Muscle layer of colon (tissue), 2 donors: ENCODE measurements around the gene CELSR1.

Source experiments
- H3K27ac ChIP-seq: one replicate; pipeline ENCODE4 v1.7.0; 2013; ENCODE audit warnings: low read depth, mild to moderate bottlenecking, low read length, moderate library complexity
- H3K27me3 ChIP-seq, 2 donors: one replicate each; pipeline ENCODE4 v1.7.0; 2013; ENCODE audit warnings: low read length in 2 of 2, mild to moderate bottlenecking in 2 of 2; ENCODE audit not compliant: insufficient read depth in 2 of 2, control insufficient read depth in 1 of 2
- H3K36me3 ChIP-seq: one replicate; pipeline ENCODE4 v1.7.0; 2013; ENCODE audit warnings: mild to moderate bottlenecking, low read length; ENCODE audit not compliant: insufficient read depth
- H3K4me1 ChIP-seq: one replicate; pipeline ENCODE4 v1.7.0; 2013; ENCODE audit warnings: mild to moderate bottlenecking, low read length; ENCODE audit not compliant: insufficient read depth
- H3K4me3 ChIP-seq, 2 donors: one replicate each; pipeline ENCODE4 v1.7.0; 2013; ENCODE audit warnings: low read length in 2 of 2, low read depth in 1 of 2, mild to moderate bottlenecking in 1 of 2, moderate library complexity in 1 of 2
- H3K9ac ChIP-seq: one replicate; pipeline ENCODE4 v1.7.0; 2013; ENCODE audit warnings: low read length
- H3K9me3 ChIP-seq: one replicate; pipeline ENCODE4 v1.7.0; 2013; ENCODE audit warnings: mild to moderate bottlenecking, low read length
- donor health status: abdominal sarcoma.
- donor health status: Adenocarcinoma of cecum.

Gene CELSR1

DNA sequence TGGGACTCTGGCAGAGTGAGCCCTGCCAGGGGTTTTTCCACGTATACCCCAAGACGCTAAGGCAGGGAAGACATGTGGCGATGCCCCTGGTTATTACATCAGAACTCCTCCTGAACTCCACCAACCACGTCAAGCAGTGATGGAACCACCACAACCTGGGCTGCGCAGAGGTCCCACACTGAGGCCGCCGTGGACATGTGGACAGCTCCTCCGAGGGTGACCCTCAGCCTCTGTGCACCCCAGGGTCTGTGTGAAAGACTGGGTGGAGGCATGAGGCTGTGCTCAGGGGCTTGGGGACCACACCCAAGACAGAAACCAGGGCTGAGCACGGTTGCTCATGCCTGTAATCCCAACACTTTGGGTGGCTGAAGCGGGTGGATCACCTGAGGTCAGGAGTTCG lies 149.7 kb downstream of the CELSR1 start:
- H3K9ac ChIP-seq: no peak overlapping the region
- no peaks in the 10 kb centered on the region for H3K9me3 ChIP-seq
- H3K27me3 ChIP-seq: no peaks in the 10 kb centered on the region
- no peaks in the 10 kb centered on the region for H3K36me3 ChIP-seq
- H3K27ac ChIP-seq: no peak overlapping the region
- H3K4me1 ChIP-seq: no peaks in the 10 kb centered on the region
- no peak overlapping the region for H3K4me3 ChIP-seq

GRCh38 chr22:46386312-46386711 lies 151.1 kb downstream of the CELSR1 start:
- no peak overlapping the region for H3K9ac ChIP-seq
- no peak overlapping the region for H3K27ac ChIP-seq
- no peak overlapping the region for H3K4me3 ChIP-seq
- H3K9me3 ChIP-seq: no peaks in the 10 kb centered on the region
- no peaks in the 10 kb centered on the region for H3K36me3 ChIP-seq
- H3K27me3 ChIP-seq: no peaks in the 10 kb centered on the region
- no peaks in the 10 kb centered on the region for H3K4me1 ChIP-seq

DNA sequence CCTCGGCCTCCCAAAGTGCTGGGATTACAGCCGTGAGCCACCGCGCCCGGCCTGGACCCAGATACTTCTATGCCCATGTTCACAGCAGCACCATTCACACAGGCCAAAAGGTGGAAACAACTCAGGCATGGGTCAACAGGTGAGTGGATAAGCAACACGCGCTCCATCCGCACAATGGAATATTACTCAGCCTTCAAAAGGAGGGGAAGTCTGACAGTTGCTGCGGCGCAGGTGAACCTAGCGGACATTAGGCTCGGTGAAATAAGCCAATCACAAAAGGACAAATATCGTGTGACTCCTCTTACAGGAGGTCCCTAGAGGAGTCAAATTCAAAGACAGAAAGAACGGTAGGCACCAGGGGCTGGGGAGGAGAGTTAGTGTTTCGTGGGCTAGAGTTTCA lies 154.9 kb downstream of the CELSR1 start:
- Histone ChIP-seq H3K27ac (no peak overlapping the region), H3K27me3 (no peaks in the 10 kb centered on the region), H3K36me3 (no peaks in the 10 kb centered on the region), H3K9me3 (no peaks in the 10 kb centered on the region), H3K9ac (no peak overlapping the region), H3K4me1 (no peaks in the 10 kb centered on the region), H3K4me3 (no peak overlapping the region)

- Histone ChIP-seq H3K27me3 (no peaks in the 10 kb centered on the region), H3K9me3 (no peaks in the 10 kb centered on the region), H3K9ac (no peak overlapping the region), H3K4me3 (no peak overlapping the region), H3K36me3 (no peaks in the 10 kb centered on the region), H3K27ac (no peak overlapping the region), H3K4me1 (no peaks in the 10 kb centered on the region)
Observed at GRCh38 chr22:46381731-46382130, 155.7 kb downstream of the CELSR1 start.

GRCh38 chr22:46381142-46381541 lies 156.3 kb downstream of the CELSR1 start:
- no peaks in the 10 kb centered on the region for H3K36me3 ChIP-seq
- H3K9ac ChIP-seq: no peak overlapping the region

GRCh38 chr22:46380581-46380980 lies 156.8 kb downstream of the CELSR1 start:
- H3K27ac ChIP-seq: no peak overlapping the region
- no peaks in the 10 kb centered on the region for H3K4me1 ChIP-seq
- H3K27me3 ChIP-seq: no peaks in the 10 kb centered on the region
- no peaks in the 10 kb centered on the region for H3K9me3 ChIP-seq
- no peak overlapping the region for H3K4me3 ChIP-seq
- no peaks in the 10 kb centered on the region for H3K36me3 ChIP-seq
- no peak overlapping the region for H3K9ac ChIP-seq

More at GRCh38 chr22:46381142-46381541, 156.3 kb downstream of the CELSR1 start:
- Histone ChIP-seq H3K27ac (no peak overlapping the region), H3K4me1 (no peaks in the 10 kb centered on the region), H3K27me3 (no peaks in the 10 kb centered on the region), H3K4me3 (no peak overlapping the region), H3K9me3 (no peaks in the 10 kb centered on the region)

DNA sequence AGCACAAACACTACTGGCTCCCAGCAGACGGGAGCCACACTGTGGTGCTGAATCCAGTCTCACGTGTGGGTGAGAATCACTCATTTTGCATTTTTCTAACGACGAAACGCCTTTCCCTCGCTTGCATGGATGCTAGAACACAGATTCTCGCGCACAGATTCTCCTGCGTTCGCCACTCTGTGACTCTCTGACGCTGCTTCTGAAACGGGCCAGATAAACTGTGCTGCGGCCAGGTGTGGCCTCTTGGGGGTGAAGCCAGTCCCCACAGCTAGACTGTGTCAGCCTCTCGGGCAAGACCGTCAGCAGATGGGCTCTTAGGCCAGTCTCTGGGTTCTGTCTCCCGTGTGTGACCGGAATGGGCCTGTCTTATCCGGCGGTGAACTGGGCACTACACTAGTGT lies 157.4 kb downstream of the CELSR1 start:
- no peaks in the 10 kb centered on the region for H3K36me3 ChIP-seq
- H3K27me3 ChIP-seq: no peaks in the 10 kb centered on the region
- no peaks in the 10 kb centered on the region for H3K9me3 ChIP-seq
- H3K4me3 ChIP-seq: no peak overlapping the region
- H3K4me1 ChIP-seq: no peaks in the 10 kb centered on the region
- no peak overlapping the region for H3K27ac ChIP-seq
- H3K9ac ChIP-seq: no peak overlapping the region

DNA sequence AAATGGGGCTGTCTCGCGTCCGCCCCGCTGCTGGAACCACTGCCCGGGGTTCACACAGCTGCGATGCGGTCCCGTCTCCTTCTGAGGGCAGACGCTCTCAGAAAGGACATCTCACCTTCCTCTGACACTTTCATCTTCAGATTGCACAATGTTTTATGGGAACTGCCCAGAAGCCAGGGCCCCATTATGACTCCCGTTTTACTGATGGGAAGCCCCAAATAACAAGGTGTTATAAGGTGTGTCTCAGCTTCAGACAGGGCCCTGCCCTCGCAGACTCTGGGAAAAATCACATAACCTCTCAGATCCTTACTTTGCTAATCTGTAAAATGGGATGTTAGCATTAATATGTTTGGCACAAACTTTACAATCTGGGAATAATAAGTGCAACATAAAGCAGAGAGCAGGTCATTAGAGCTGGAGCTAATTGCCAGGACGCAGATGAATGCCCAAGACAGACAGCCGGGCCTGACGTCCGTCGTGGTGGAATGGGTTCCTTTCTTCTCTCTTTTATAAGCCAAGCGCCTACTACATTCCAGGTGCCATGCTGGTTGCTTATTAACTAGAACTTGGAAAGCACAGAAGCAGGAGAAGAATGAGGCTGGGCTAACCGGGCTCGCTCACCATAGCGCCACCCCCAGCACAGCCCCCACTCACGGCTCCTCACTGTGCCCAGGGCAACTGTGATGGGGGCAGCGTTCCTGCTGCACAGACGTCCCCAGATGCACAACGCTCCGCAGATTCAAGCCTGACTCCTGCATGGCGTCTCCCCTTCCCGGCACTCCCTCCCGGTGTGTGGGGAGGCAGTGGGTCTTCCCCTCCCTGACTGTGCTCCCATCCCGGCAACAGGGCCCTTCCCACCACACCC lies 158.1 kb downstream of the CELSR1 start:
- H3K36me3 ChIP-seq: no peaks in the 10 kb centered on the region
- H3K4me3 ChIP-seq: no peak overlapping the region
- H3K9ac ChIP-seq: no peak overlapping the region
- H3K27ac ChIP-seq: no peak overlapping the region
- H3K9me3 ChIP-seq: no peaks in the 10 kb centered on the region
- no peaks in the 10 kb centered on the region for H3K4me1 ChIP-seq
- H3K27me3 ChIP-seq: no peaks in the 10 kb centered on the region

DNA sequence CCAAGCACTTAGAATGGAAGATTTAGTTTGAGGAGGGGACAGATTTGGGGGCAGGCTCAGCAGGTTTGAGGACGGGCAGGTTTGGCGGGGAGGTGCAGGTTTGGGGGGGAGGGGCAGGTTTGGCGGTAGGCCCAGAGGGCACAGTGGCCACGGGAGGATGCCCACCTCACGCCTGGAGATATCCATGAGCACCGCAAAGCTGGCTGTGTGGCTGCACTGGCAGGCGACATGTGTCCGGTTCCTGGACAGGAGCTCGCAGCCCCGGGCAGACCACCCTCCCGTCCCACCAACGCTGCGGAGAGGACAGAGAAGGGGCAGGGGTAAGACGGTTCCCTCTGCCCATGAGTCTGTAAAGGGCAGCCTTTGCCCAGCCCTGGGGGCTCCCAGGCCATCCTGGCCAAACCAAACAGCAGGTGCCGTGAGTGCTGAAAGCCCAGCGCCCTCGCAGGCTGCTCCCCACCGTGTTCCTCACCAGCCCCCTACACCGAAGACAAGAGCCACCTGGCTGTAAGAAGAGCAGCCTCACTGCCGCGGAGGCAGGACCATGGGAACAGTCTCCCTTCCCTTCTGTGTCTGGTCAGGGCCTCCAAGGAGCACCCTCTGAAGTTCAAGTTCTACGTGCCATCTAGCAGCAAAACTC lies 158.9 kb downstream of the CELSR1 start:
- Histone ChIP-seq H3K36me3 (no peaks in the 10 kb centered on the region), H3K27me3 (no peaks in the 10 kb centered on the region), H3K9me3 (no peaks in the 10 kb centered on the region), H3K4me1 (no peaks in the 10 kb centered on the region), H3K27ac (no peak overlapping the region), H3K4me3 (no peak overlapping the region), H3K9ac (no peak overlapping the region)

GRCh38 chr22:46377525-46378425 lies 159.6 kb downstream of the CELSR1 start:
- Histone ChIP-seq H3K9me3 (no peaks in the 10 kb centered on the region), H3K9ac (no peak overlapping the region), H3K27ac (no peak overlapping the region), H3K27me3 (no peaks in the 10 kb centered on the region), H3K4me1 (no peaks in the 10 kb centered on the region), H3K4me3 (no peak overlapping the region), H3K36me3 (no peaks in the 10 kb centered on the region)

GRCh38 chr22:46376908-46377524 lies 160.4 kb downstream of the CELSR1 start:
- no peaks in the 10 kb centered on the region for H3K4me1 ChIP-seq
- H3K4me3 ChIP-seq: no peak overlapping the region
- no peak overlapping the region for H3K27ac ChIP-seq
- no peaks in the 10 kb centered on the region for H3K36me3 ChIP-seq
- H3K27me3 ChIP-seq: no peaks in the 10 kb centered on the region
- H3K9me3 ChIP-seq: no peaks in the 10 kb centered on the region
- no peak overlapping the region for H3K9ac ChIP-seq
